ENCODE results near the gene RIMS4. TPM values are rescaled to one million over a fixed set of nuclear protein-coding genes. Genes with fewer than 3 reads are reported as not detected.

RIMS4 gene
- total RNA-seq, 1 donor from 2014 or later: 6.4 TPM

- H3K27me3 ChIP-seq: no peaks in the 10 kb centered on the region
- intact Hi-C loops (cut with DNase I): no loop called here
- H3K36me3 ChIP-seq: no peaks in the 10 kb centered on the region
- DNase-seq (ENCODE audit: extremely low spot score in 2 of 2): no peak
- H3K4me1 ChIP-seq: no peaks in the 10 kb centered on the region
- H3K27ac ChIP-seq: no peak overlapping the region
- TF ChIP-seq POLR2AphosphoS5 (IDR thresholded peaks at IDR 0.05; ENCODE audit: insufficient read depth in 1 of 2, low read depth in 1 of 2) (no peak), POLR2A (IDR thresholded peaks at IDR 0.05) (no peak), CTCF (IDR thresholded peaks at IDR 0.05) (no peak)
- H3K9me3 ChIP-seq: no peaks in the 10 kb centered on the region
- H3K4me3 ChIP-seq: no peak overlapping the region
These were observed 13.4 kb downstream of the RIMS4 start for GRCh38 chr20:44796758-44797457.

- no peak for DNase-seq (ENCODE audit: extremely low spot score in 2 of 2)
- H3K4me1 ChIP-seq: no peaks in the 10 kb centered on the region
- intact Hi-C loops (cut with DNase I): no loop called here
- no peak for TF ChIP-seq POLR2A (IDR thresholded peaks at IDR 0.05)
- TF ChIP-seq POLR2AphosphoS5 (IDR thresholded peaks at IDR 0.05; ENCODE audit: insufficient read depth in 1 of 2, low read depth in 1 of 2): no peak
- no peak for TF ChIP-seq CTCF (IDR thresholded peaks at IDR 0.05)
- H3K4me3 ChIP-seq: no peak overlapping the region
- no peaks in the 10 kb centered on the region for H3K36me3 ChIP-seq
- no peaks in the 10 kb centered on the region for H3K9me3 ChIP-seq
- H3K27ac ChIP-seq: no peak overlapping the region
- no peaks in the 10 kb centered on the region for H3K27me3 ChIP-seq
These were observed 14.0 kb downstream of the RIMS4 start for GRCh38 chr20:44796311-44796710.

GRCh38 chr20:44795836-44796235 lies 14.5 kb downstream of the RIMS4 start:
- intact Hi-C loops (cut with DNase I): no loop called here
- no peaks in the 10 kb centered on the region for H3K9me3 ChIP-seq
- H3K27ac ChIP-seq: no peak overlapping the region
- H3K36me3 ChIP-seq: no peaks in the 10 kb centered on the region
- TF ChIP-seq POLR2A (IDR thresholded peaks at IDR 0.05) (no peak), POLR2AphosphoS5 (IDR thresholded peaks at IDR 0.05; ENCODE audit: insufficient read depth in 1 of 2, low read depth in 1 of 2) (no peak), CTCF (IDR thresholded peaks at IDR 0.05) (no peak)
- no peaks in the 10 kb centered on the region for H3K4me1 ChIP-seq
- H3K4me3 ChIP-seq: no peak overlapping the region
- no peaks in the 10 kb centered on the region for H3K27me3 ChIP-seq
- DNase-seq (ENCODE audit: extremely low spot score in 2 of 2): no peak

GRCh38 chr20:44792796-44793195 lies 17.6 kb downstream of the RIMS4 start:
- no peak for TF ChIP-seq CTCF (IDR thresholded peaks at IDR 0.05)
- no peak for TF ChIP-seq POLR2A (IDR thresholded peaks at IDR 0.05)
- TF ChIP-seq POLR2AphosphoS5 (IDR thresholded peaks at IDR 0.05; ENCODE audit: insufficient read depth in 1 of 2, low read depth in 1 of 2): no peak
- no peaks in the 10 kb centered on the region for H3K4me1 ChIP-seq
- intact Hi-C loops (cut with DNase I): no loop called here
- no peaks in the 10 kb centered on the region for H3K36me3 ChIP-seq
- H3K9me3 ChIP-seq: no peaks in the 10 kb centered on the region
- H3K4me3 ChIP-seq: no peak overlapping the region
- H3K27me3 ChIP-seq: no peaks in the 10 kb centered on the region
- no peak for DNase-seq (ENCODE audit: extremely low spot score in 2 of 2)
- no peak overlapping the region for H3K27ac ChIP-seq

- H3K4me3 ChIP-seq: no peak overlapping the region
- H3K4me1 ChIP-seq: no peaks in the 10 kb centered on the region
- TF ChIP-seq POLR2AphosphoS5 (IDR thresholded peaks at IDR 0.05; ENCODE audit: insufficient read depth in 1 of 2, low read depth in 1 of 2): no peak
- TF ChIP-seq POLR2A (IDR thresholded peaks at IDR 0.05): no peak
- no peak for TF ChIP-seq CTCF (IDR thresholded peaks at IDR 0.05)
- intact Hi-C loops (cut with DNase I): no loop called here
- no peaks in the 10 kb centered on the region for H3K9me3 ChIP-seq
- H3K27me3 ChIP-seq: no peaks in the 10 kb centered on the region
- DNase-seq (ENCODE audit: extremely low spot score in 2 of 2): no peak
- no peaks in the 10 kb centered on the region for H3K36me3 ChIP-seq
- no peak overlapping the region for H3K27ac ChIP-seq
These were observed 19.5 kb downstream of the RIMS4 start for GRCh38 chr20:44790638-44791393.
